Loucy (cell line): Measurements from ENCODE around the gene CAPZA1.

Source experiments
- EZH2phosphoT487 ChIP-seq: fragments of 200-600 bp; IDR thresholded peaks from 2 replicates; pipeline ENCODE4 v1.6.1; 2018; ENCODE audit warnings: antibody characterized with exemption, mild to moderate bottlenecking, moderate library complexity, borderline replicate concordance
- TF ChIP-seq, protein P1 (sequence below): fragments of 200-600 bp; sonication (generic); conservative IDR thresholded peaks from 2 replicates; pipeline ENCODE4 v1.5.1; 2014; ENCODE audit warnings: mild to moderate bottlenecking, antibody characterized with exemption, low read length

DNA sequence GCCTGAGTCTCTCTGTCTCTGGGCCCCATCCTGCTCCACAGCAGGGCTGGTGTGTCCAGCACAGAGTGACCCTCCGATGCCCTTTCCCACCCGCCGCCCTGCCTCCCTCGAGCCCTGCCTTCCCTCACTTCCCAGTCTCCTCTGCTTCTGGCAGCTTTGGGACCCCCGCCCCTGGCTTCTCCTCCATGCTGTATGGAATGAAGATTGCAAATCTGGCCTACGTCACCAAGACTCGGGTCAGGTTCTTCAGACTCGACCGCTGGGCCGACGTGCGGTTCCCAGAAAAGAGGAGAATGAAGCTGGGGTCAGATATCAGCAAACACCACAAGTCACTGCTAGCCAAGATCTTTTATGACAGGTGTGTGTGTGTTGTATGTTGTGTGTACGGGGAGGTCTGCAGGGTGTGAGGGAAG, 69.2 kb downstream of the CAPZA1 start:
- TF ChIP-seq, protein P1, sequence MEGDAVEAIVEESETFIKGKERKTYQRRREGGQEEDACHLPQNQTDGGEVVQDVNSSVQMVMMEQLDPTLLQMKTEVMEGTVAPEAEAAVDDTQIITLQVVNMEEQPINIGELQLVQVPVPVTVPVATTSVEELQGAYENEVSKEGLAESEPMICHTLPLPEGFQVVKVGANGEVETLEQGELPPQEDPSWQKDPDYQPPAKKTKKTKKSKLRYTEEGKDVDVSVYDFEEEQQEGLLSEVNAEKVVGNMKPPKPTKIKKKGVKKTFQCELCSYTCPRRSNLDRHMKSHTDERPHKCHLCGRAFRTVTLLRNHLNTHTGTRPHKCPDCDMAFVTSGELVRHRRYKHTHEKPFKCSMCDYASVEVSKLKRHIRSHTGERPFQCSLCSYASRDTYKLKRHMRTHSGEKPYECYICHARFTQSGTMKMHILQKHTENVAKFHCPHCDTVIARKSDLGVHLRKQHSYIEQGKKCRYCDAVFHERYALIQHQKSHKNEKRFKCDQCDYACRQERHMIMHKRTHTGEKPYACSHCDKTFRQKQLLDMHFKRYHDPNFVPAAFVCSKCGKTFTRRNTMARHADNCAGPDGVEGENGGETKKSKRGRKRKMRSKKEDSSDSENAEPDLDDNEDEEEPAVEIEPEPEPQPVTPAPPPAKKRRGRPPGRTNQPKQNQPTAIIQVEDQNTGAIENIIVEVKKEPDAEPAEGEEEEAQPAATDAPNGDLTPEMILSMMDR, result no peak
- no peak for TF ChIP-seq EZH2phosphoT487
